Glomerular visceral epithelial cell (primary cell): ENCODE measurements around the gene RPH3AL.

ENCODE experiments used
- DNase-seq: peaks from one replicate; pipeline ENCODE4 v3.0.0-alpha.2; 2016; ENCODE audit errors: extremely low spot score

Gene RPH3AL

DNA sequence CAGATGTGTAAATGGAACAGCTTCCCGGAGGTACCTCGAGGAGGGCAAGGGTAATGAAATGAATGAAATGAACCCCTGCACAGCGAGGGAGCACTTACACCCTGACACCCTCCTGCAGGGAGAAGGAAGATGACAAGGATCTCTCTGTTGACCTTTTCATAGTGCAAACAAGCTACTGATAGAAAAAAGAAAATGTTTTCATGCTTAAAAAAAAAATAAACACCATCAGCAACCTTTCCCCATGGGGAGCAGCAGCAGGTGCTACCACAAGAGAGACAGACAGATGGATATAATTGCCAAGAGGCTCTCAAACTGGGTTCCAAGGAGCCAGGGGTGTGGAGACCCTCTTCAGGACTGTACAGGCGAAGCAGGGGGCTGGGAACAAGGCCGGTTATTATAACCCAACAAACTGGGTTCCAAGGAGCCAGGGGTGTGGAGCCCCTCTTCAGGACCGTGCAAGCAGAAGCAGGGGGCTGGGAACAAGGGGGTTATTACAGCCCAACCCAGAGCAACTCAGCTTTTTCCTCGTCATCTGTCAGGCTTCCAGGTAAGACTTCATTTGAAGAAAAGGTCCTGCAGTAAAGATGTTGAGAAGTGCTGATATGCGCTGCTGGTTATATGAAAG is 718 bp upstream of the RPH3AL start:
- no peak for DNase-seq

GRCh38 chr17:351875-352420 is 659 bp downstream of the RPH3AL start:
- DNase-seq, result no peak

GRCh38 chr17:351449-351738 is 1.2 kb downstream of the RPH3AL start:
- DNase-seq, result no peak

- peak; percentile 88 for DNase-seq
These were observed 1.7 kb downstream of the RPH3AL start for GRCh38 chr17:350706-351448.

DNA sequence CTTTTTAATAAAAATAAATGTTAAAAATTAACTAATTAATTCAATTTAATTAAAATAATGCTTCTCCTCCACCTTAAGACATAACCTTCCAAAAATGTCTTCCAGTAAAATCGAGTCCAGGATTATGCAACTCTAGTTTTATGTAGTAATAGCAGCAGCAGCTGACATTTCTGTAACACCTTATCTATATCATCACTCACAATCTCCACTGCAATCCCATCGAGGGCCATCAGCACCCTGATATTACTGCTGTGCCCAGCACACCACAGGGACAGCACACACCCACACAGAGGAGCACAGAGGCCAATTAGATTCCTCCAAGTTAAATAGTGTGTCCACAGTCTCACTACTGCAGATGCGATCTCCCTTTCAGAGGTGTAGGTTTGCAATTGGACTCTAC is 2.9 kb downstream of the RPH3AL start:
- no peak for DNase-seq

GRCh38 chr17:348692-349425 is 3.7 kb downstream of the RPH3AL start:
- no peak for DNase-seq

- DNase-seq, result no peak
These were observed 4.6 kb downstream of the RPH3AL start for GRCh38 chr17:348012-348411.

GRCh38 chr17:347309-347899 is 5.2 kb downstream of the RPH3AL start:
- no peak for DNase-seq

DNA sequence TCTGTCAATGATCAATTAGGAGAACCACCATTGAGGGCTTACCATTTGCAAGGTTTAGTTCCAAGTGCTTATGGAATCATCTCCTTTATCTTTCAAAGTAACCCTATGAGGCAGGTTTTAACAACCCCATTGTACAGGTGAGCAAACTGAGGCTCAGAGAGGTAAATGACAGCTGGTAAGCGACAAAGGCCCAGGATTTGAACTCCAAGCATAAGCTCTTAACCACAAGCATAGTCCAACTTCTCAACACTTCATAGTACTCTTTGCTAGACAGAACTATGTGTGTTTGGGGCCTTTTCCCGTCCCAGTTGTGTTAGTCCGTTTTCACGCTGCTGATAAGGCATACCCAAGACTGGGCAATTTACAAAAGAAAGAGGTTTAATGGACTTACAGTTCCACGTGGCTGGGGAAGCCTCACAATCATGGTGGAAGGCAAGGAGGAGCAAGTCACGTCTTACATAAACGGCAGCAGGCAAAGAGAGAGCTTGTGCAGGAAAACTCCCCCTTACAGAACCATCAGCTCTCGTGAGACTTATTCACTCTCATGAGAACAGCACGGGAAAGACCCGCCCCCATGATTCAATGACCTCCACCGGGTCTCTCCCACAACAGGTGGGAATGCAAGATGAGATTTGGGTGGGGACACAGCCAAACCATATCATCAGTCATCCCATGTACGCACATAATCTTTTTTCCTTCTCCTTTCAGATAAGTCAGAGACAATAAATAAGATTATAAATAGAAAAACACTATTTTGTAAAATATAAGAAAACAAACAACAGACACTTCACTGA is 6.4 kb downstream of the RPH3AL start:
- no peak for DNase-seq

DNA sequence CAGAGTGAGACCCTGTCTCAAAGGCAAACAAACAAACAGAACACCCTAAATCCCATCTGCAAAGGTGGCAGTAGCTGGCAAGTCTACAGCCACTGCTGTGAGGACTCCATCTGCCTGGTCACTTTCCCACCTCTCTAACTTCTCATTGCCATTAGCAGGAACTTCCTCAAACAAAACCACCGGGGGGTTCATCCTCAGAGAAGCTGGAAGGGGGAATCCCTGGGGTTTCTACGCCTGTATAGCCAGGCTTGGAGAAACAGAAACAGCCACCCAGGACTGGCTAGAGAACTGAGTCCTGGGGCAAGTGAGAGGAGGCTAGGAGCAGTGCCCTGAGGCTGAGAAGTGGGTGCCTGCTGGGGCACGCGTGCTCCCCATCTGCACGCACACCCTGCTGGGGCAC is 7.3 kb downstream of the RPH3AL start:
- no peak for DNase-seq

DNA sequence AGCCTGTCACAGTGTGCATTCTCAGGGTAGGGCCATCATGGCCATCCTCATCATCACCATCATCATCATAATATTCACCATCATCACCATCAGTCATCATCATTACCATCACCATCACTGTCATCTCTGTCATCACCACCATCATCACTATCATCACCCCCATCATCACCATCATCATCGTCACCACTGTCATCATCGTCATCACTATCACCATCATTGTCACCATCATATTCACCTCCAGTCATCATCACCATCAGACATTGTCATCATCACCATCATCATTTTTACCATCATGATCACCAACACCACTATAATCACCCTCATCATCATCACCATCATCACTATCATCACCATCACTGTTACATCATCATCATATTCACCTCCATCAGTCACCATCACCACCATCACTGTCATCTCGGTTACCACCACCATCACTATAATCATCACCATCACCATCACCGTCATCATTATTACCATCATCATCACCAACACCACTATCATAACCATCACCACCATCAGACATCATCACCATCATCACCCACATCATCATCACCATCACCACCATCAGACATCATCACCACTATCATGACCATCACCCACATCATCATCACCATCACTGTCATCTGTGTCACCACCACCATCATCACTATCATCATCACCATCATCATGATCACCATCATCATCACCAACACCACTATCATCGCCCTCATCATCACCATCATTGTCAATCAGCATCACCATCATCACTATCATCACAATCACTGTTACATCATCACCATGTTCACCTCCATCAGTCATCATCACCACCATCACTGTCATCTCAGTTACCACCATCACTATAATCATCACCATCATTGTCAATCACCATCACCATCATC is 8.5 kb downstream of the RPH3AL start:
- DNase-seq, result no peak

DNA sequence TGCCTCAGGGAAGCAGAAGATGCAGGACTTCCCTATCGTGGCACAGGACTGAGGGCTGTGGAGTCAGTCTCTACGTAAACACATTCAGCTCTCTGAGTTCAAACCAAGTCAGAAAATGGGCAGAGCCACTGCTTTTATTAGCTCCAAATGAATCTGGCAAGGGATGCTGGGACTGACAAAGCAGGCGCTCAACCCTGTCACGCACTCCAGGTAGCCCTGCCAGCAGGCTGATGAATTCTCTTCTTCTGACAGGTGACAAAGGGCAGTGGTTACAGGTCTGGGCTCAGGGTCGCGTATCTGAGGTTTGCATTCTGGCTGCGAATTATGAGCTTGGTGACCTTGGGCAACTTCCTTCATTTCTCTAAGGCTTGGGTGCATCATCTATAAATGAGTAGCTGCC is 9.4 kb downstream of the RPH3AL start:
- no peak for DNase-seq

DNA sequence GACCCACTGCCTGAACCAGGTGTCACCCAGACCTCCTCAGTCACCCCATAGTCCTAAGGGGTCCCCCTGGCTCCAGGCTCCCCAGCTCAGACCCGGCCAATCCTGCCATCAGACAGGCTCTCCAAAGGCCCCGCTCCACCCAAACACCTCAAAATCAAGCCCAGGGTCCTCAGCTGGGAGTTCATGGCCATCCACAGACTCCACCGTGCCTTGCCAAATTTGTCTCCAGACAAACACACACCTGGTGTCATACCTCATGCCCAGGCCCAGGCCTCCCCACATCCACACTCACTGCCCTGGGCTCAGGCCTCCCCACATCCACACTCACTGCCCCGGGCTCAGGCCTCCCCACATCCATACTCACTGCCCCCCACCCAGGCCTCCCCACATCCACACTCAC is 12.5 kb downstream of the RPH3AL start:
- no peak for DNase-seq

GRCh38 chr17:339193-340061 is 13.2 kb downstream of the RPH3AL start:
- DNase-seq, result no peak

DNA sequence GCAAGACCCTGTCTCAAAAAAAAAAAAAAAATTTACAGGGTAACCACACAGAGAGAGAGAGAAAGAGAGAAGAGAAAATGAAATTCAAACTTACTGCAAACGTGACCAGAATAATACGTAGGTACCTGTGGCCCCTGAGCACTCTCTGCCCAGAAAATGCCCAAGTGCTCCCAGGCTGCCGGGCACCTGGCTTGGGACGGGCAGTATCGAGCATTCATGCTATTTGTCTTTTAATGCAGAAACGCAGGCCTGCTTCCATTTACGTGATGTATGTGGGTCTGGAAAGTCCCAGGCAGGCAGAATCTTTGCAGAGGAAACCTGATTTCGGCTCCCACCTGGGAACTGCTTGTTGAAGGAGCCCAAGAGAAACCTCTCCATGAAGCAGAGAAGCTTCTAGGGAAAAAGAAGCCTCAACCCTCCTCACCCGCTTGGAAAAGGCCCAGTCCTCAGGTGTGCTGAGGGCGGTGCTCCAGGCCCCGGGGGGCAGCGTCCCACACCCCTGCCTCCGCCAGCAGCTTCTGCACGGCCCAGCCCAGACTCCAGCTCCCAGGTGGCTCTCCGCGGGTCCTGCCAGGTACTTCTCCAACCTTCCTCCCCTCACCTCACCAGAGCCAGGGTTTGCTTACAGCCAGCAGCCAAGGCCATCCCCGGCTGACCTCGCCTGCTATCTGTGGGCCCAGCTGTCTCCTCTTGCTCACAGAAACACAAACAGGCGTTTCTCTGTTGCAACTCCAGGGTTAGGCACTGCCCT is 14.0 kb downstream of the RPH3AL start:
- no peak for DNase-seq

DNA sequence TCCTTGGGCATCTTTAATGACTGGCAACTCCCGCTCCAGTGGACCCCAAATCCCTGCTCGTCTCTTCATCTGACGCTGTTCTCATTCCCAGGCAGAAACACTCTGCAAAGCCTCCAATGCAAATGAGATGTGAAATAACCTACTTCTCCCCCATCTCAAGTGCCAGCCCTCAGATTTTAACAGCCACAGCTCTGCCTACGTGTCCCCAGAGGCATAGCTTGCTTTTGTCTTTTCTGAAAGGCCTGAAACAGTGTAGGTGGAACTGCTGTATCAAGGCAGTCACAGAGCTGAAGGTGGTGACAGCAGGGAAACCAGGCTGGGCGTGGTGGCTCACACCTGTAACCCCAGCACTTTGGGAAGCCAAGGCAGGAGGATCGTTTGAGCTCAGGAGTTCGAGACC is 14.7 kb downstream of the RPH3AL start:
- no peak for DNase-seq

GRCh38 chr17:337453-337852 is 15.2 kb downstream of the RPH3AL start:
- no peak for DNase-seq

- DNase-seq, result no peak
These were observed 15.6 kb downstream of the RPH3AL start for GRCh38 chr17:337022-337420.
